HG03442 (cell line): ENCODE data around the gene RBPJ.

Source experiments
- ATAC-seq: cut with Tn5 transposase; IDR thresholded peaks from one replicate; pipeline ENCODE4 v1.9.1; 2021; ENCODE audit warnings: mild to moderate bottlenecking, moderate library complexity; ENCODE audit not compliant: unreplicated experiment

The RBPJ gene

GRCh38 chr4:26452565-26453531 lies 132.0 kb downstream of the RBPJ start:
- ATAC-seq: no peak

- ATAC-seq: no peak
Observed at GRCh38 chr4:26454961-26455360, 134.1 kb downstream of the RBPJ start.

- no peak for ATAC-seq
Observed at GRCh38 chr4:26455571-26455970, 134.8 kb downstream of the RBPJ start.

- ATAC-seq: no peak
Observed at GRCh38 chr4:26457412-26457811, 136.6 kb downstream of the RBPJ start.

DNA sequence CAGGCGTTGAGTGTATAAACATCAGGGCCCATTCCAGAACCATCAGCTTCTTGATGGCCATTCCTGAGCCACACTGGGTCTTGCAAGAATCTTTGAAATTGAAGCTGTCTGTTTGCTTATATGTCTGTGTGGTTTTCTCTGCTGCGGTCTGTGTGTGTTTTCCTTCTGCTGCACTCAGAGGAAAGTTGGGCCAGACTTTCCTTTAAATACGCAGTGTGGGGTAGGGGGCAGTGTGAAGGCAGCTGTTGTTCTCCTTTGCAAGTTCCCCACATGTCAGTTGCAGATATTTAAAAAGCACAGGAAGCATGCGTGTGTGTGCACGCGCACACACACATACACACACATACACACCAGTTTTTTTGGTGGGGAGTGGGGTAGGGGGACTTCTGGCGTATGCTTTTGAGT lies 137.3 kb downstream of the RBPJ start:
- no peak for ATAC-seq

GRCh38 chr4:26459054-26459755 lies 138.4 kb downstream of the RBPJ start:
- ATAC-seq: peak; percentile 72

- ATAC-seq: no peak
Observed at GRCh38 chr4:26459756-26460530, 139.1 kb downstream of the RBPJ start.

DNA sequence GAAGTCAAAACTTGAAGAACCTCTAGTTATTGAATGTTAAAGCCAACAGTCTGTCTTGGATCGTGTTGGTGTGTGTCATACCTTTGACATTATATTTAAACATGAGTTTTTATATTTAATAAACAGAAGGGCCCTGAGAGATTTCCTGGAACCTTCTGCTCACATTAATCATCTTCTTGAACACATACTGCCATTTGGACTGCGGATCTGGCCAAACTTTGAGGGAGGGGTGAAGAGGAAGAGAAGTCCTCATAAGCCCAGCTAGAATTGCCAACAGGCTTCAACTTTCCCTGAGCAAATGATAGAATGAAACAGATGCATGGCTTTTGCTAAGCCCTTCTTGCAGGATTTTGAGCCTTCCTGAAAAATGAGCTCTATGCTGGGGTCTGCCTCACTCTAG lies 142.1 kb downstream of the RBPJ start:
- no peak for ATAC-seq

- ATAC-seq: no peak
Observed at GRCh38 chr4:26463386-26463785, 142.6 kb downstream of the RBPJ start.

GRCh38 chr4:26464420-26465095 lies 143.7 kb downstream of the RBPJ start:
- no peak for ATAC-seq

DNA sequence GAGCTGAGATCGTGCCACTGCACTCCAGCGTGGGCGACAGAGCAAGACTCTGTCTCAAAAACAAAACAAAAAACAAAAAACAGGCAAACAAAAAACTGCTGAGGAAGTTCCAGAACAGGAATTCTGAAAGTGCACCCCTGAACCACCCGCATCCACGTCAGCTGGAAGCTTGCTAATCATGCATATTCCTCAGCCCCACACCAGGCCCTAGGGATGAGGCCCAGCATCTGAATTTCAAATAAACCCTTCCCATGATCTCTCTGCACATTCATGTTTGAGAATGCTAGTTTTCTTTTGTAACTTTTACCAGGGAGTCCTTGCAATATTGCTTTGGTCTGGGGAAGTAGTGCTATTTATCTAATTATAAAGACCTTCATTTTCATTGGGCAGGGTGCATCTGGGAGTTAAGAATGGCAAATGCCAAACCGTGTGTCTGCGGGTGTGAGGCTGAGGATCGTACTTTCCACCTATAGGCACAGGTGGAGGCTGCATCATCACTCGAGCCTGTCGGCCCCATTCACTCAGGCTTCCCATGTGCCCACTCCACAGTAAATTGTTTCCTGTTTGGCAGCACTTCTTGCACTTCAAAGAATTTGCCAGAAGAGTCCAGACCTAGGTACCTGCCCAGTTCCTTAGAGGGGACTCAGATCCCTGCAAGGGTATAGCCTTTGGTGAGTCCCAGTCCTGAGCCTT lies 145.9 kb downstream of the RBPJ start:
- ATAC-seq: no peak

DNA sequence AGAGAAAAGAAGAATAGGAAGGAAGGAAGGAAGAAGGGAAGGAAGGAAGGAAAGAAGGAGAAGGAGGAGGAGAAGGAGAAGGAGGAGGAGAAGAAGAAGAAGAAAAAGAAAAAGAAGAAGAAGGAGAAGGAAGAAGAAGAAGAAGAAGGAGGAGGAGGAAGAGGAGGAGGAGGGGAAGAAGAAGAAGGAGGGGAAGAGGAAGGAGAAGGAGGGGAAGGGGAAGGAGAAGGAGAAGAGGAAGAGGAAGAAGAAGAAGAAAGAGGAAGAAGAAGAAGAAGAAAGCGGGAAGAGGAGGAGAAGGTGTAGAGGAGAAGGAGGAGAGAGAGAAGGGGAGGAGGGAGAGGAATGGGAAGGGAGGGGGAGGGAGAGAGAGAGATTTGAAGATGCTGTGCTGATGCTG lies 146.9 kb downstream of the RBPJ start:
- no peak for ATAC-seq

GRCh38 chr4:26468283-26468949 lies 147.6 kb downstream of the RBPJ start:
- ATAC-seq: no peak

DNA sequence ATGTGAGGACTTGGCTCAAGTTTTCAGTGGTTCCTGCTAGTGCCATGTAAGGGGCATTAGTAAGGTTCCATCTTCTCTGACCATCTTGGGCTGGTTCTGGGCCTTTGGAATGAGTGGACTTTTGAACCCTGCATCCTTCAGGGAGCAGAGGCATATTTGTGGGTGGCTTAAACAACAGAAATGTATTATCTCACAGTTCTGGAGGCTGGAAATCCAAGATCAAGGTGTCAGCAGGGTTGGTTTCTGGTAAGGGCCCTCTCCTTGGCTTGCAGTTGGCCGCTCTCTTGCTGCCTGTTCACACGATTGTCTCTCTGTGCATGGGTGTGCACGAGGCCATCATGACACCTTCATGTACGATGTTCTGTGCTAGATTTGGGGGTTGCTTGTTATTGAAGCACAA lies 148.2 kb downstream of the RBPJ start:
- no peak for ATAC-seq

- no peak for ATAC-seq
Observed at GRCh38 chr4:26471890-26472289, 151.1 kb downstream of the RBPJ start.

DNA sequence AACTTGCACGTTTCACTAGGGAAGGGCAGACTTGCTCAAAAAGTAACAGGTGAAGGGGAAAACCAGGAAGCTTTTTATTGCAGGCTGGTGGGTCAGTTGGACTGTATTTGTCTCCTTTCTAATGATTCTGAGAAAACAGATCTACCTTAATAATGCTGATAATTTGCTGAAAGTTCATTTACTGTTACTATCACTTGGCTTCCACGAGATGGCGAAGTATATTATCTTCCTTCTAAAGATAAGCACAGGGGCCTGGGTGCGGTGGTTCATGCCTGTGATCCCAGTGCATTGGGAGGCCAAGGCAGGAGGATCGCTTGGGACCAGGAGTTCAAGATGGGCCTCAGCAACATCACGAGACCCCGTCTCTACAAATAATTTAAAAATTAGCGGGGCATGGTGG lies 153.1 kb downstream of the RBPJ start:
- ATAC-seq: no peak

DNA sequence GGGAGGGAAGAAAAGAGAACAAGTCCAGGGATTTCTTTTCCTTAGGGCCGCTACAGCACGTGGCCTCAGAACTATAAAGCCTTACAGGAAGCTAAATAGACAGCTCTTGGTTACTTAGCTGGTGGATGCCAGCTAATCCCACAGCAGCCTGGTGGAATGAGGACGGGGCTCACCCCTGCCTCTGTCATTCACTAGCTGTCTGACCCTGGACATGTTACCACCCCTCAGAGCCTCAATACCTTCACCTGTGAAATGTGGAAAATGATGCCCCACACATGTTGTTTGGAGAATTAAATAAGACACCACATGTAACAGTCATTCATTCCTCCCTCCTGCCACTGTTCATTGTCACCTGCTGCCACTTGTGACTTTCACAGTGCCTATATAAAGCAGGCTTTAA lies 153.7 kb downstream of the RBPJ start:
- ATAC-seq: no peak

DNA sequence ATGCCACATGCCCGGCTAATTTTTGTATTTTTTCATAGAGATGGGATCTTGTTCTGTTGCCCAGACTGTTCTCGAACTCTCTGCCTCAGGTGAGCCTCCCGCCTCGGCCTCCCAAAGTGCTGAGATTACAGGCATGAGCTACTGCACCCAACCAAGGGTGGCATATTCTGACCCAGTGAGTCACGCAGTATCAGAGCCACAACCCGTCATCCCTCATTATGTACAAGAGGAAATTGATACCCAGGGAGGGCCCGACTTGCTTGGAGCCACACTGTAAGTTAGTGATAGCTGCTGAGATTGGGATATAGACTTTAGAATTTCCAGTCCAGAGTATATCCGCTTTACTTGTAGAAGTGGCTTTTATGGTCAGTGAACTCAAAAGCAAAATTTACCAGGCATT lies 154.9 kb downstream of the RBPJ start:
- ATAC-seq: no peak

DNA sequence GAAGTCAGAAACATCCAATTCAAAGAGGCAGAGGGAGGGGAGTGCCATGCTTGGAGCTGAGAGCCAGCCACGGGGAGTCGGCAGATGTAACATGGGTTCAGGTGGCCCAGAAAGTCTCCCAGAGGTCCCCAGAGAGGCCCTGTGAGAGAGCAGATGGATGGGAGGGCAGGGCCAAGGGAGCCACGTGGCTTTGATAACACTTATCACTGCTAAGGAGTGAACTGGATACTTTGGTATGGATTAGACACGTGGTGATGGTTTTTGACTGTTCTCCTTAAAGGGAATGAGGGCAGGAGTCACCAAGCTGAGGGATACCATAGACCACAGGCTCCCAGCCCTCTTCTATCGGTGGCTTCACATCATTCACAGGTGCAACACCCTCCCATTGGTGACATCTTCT lies 155.7 kb downstream of the RBPJ start:
- ATAC-seq: no peak

DNA sequence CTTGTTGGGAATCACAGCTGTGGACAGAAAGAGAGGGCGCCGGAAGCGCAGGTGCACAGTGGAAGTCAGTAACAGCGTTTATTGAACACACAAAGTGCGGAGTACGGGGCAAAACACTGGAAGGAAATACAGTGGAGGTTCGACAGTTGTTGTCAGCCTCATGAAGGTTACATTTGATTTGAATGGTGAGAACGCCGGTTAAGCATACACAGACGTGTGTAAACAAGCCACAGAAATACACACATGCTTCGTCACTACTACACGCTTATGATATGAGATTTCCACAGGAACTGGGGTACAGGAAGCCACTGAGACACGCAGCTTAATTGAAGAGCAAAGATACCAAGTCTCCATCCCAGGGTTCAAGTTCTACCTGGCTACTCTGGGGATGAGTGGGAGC lies 157.5 kb downstream of the RBPJ start:
- ATAC-seq: no peak
